NB4 (cell line): ENCODE results near the gene RBM4.

Experiments used
- DNase-seq: peaks from one replicate; pipeline ENCODE4 v3.0.0; 2010; ENCODE audit warnings: low read depth
- H3K4me3 ChIP-seq: one replicate; pipeline ENCODE4 v1.5.1; 2011; ENCODE audit warnings: mild to moderate bottlenecking, low read depth, low read length, moderate library complexity
- CTCF ChIP-seq: IDR thresholded peaks from one replicate; pipeline ENCODE4 v1.5.1; 2012; ENCODE audit warnings: low read depth, low read length
- MAX ChIP-seq: IDR thresholded peaks from 2 replicates; pipeline ENCODE4 v1.6.1; 2011; ENCODE audit warnings: low read depth, low read length
- MYC ChIP-seq: IDR thresholded peaks from 2 replicates; pipeline ENCODE4 v1.6.1; 2011; ENCODE audit warnings: low read depth, low read length
- POLR2A ChIP-seq: IDR thresholded peaks from 2 replicates; pipeline ENCODE4 v1.6.1; 2011; ENCODE audit warnings: mild to moderate bottlenecking; ENCODE audit not compliant: insufficient read length; ENCODE audit errors: extremely low read depth

The RBM4 gene

GRCh38 chr11:66692871-66693331 lies 54.4 kb downstream of the RBM4 start:
- DNase-seq = no peak
- TF ChIP-seq CTCF (no peak), MYC (no peak), MAX (no peak), POLR2A (no peak)

GRCh38 chr11:66693356-66694055 lies 55.0 kb downstream of the RBM4 start:
- no peak for TF ChIP-seq POLR2A
- H3K4me3 ChIP-seq = no peak overlapping the region
- no peak for DNase-seq

More at GRCh38 chr11:66692871-66693331, 54.4 kb downstream of the RBM4 start:
- H3K4me3 ChIP-seq = no peak overlapping the region

GRCh38 chr11:66694056-66694410 lies 55.5 kb downstream of the RBM4 start:
- DNase-seq = no peak
- H3K4me3 ChIP-seq = no peak overlapping the region
- TF ChIP-seq CTCF (no peak), POLR2A (no peak), MYC (no peak), MAX (no peak)

GRCh38 chr11:66694732-66695207 lies 56.3 kb downstream of the RBM4 start:
- DNase-seq = peak; percentile 94

More at GRCh38 chr11:66694732-66695207, 56.3 kb downstream of the RBM4 start:
- TF ChIP-seq MAX = peak; percentile 50
- TF ChIP-seq MYC = peak; percentile 9; the same call in 1 of the 2 replicates
- no peak for TF ChIP-seq POLR2A
- peak; percentile 96 for TF ChIP-seq CTCF
- H3K4me3 ChIP-seq = no peak overlapping the region
